ENCODE results near the gene UBE3B.

The UBE3B gene

GRCh38 chr12:109532721-109533486 lies 55.5 kb downstream of the UBE3B start:
- peak in 1 of 2 donors; percentile 2 for DNase-seq

GRCh38 chr12:109533487-109533740 lies 56.0 kb downstream of the UBE3B start:
- DNase-seq: no peak

GRCh38 chr12:109534456-109534855 lies 57.0 kb downstream of the UBE3B start:
- no peak for DNase-seq

- DNase-seq: no peak
Measured at GRCh38 chr12:109535231-109535862, 57.9 kb downstream of the UBE3B start.

GRCh38 chr12:109535863-109536250 lies 58.4 kb downstream of the UBE3B start:
- no peak for DNase-seq

GRCh38 chr12:109537136-109537535 lies 59.7 kb downstream of the UBE3B start:
- DNase-seq: no peak

- DNase-seq: no peak
Measured at GRCh38 chr12:109538191-109538863, 60.9 kb downstream of the UBE3B start.

GRCh38 chr12:109539508-109539907 lies 62.1 kb downstream of the UBE3B start:
- DNase-seq: no peak

- no peak for DNase-seq
Measured at GRCh38 chr12:109540526-109541412, 63.3 kb downstream of the UBE3B start.

GRCh38 chr12:109541413-109541726 lies 63.9 kb downstream of the UBE3B start:
- no peak for DNase-seq

- no peak for DNase-seq
Measured at GRCh38 chr12:109542014-109542413, 64.6 kb downstream of the UBE3B start.

- DNase-seq: no peak
Measured at GRCh38 chr12:109542876-109543275, 65.4 kb downstream of the UBE3B start.

- DNase-seq: no peak
Measured at GRCh38 chr12:109544955-109545531, 67.6 kb downstream of the UBE3B start.

GRCh38 chr12:109545826-109546225 lies 68.4 kb downstream of the UBE3B start:
- no peak for DNase-seq

- DNase-seq: no peak
Measured at GRCh38 chr12:109547286-109547685, 69.9 kb downstream of the UBE3B start.

GRCh38 chr12:109548258-109548657 lies 70.8 kb downstream of the UBE3B start:
- no peak for DNase-seq

GRCh38 chr12:109549613-109550270 lies 72.3 kb downstream of the UBE3B start:
- DNase-seq: no peak

GRCh38 chr12:109550281-109550680 lies 72.8 kb downstream of the UBE3B start:
- no peak for DNase-seq

- DNase-seq: no peak
Measured at GRCh38 chr12:109551108-109551507, 73.7 kb downstream of the UBE3B start.

GRCh38 chr12:109552971-109553370 lies 75.5 kb downstream of the UBE3B start:
- no peak for DNase-seq

GRCh38 chr12:109553483-109553882 lies 76.0 kb downstream of the UBE3B start:
- no peak for DNase-seq

GRCh38 chr12:109553906-109554500 lies 76.6 kb downstream of the UBE3B start:
- DNase-seq: no peak

Measured in inflammatory macrophage (primary cell).